ENCODE measurements around the gene LAMC3.

The LAMC3 gene

DNA sequence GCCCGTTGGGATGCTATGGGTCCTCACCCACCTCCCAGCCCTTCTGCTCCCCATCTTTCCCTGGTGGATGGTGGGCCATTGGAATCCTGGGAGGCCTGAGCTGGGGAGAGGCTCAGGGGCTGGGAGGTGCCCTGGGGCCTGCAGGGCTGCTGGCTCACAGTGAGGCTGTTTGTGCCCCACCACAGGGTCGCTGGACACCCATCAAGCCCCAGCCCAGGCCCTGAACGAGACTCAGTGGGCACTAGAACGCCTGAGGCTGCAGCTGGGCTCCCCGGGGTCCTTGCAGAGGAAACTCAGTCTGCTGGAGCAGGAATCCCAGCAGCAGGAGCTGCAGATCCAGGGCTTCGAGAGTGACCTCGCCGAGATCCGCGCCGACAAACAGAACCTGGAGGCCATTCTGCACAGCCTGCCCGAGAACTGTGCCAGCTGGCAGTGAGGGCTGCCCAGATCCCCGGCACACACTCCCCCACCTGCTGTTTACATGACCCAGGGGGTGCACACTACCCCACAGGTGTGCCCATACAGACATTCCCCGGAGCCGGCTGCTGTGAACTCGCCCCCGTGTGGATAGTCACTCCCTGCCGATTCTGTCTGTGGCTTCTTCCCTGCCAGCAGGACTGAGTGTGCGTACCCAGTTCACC lies 82.5 kb downstream of the LAMC3 start:
- TF ChIP-seq MYC (IDR thresholded peaks at IDR 0.05; ENCODE audit: low read depth, low read length) (no peak), POLR2A (IDR thresholded peaks at IDR 0.05; ENCODE audit: extremely low read depth, insufficient read length) (no peak)
- TF ChIP-seq, protein P1, sequence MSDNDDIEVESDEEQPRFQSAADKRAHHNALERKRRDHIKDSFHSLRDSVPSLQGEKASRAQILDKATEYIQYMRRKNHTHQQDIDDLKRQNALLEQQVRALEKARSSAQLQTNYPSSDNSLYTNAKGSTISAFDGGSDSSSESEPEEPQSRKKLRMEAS (IDR thresholded peaks at IDR 0.05; ENCODE audit: low read depth, low read length): no peak
- TF ChIP-seq, protein P2, sequence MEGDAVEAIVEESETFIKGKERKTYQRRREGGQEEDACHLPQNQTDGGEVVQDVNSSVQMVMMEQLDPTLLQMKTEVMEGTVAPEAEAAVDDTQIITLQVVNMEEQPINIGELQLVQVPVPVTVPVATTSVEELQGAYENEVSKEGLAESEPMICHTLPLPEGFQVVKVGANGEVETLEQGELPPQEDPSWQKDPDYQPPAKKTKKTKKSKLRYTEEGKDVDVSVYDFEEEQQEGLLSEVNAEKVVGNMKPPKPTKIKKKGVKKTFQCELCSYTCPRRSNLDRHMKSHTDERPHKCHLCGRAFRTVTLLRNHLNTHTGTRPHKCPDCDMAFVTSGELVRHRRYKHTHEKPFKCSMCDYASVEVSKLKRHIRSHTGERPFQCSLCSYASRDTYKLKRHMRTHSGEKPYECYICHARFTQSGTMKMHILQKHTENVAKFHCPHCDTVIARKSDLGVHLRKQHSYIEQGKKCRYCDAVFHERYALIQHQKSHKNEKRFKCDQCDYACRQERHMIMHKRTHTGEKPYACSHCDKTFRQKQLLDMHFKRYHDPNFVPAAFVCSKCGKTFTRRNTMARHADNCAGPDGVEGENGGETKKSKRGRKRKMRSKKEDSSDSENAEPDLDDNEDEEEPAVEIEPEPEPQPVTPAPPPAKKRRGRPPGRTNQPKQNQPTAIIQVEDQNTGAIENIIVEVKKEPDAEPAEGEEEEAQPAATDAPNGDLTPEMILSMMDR (IDR thresholded peaks at IDR 0.05; ENCODE audit: low read depth, low read length): no peak
- H3K4me3 ChIP-seq (ENCODE audit: low read depth, low read length): no peak overlapping the region
- no peak for DNase-seq (ENCODE audit: low read depth)

DNA sequence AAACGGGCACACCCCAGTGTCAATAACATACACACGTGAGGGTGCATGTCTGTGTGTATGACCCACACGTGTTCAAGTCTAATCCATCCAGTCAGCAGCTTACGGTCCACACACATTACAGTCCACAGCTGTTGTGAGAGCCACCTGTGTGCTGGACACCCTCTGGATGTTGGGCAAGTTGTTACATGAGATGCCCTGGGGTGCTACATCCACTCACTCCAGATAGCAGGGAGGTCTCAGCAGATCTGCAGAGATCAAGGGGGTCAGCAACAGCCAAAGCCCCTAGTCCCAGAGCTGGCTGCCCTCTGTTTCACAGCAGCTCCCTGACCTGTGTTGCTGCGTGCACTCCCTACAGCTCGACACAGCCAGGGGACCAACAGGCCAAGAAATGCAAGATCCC lies 83.1 kb downstream of the LAMC3 start:
- DNase-seq (ENCODE audit: low read depth): no peak

DNA sequence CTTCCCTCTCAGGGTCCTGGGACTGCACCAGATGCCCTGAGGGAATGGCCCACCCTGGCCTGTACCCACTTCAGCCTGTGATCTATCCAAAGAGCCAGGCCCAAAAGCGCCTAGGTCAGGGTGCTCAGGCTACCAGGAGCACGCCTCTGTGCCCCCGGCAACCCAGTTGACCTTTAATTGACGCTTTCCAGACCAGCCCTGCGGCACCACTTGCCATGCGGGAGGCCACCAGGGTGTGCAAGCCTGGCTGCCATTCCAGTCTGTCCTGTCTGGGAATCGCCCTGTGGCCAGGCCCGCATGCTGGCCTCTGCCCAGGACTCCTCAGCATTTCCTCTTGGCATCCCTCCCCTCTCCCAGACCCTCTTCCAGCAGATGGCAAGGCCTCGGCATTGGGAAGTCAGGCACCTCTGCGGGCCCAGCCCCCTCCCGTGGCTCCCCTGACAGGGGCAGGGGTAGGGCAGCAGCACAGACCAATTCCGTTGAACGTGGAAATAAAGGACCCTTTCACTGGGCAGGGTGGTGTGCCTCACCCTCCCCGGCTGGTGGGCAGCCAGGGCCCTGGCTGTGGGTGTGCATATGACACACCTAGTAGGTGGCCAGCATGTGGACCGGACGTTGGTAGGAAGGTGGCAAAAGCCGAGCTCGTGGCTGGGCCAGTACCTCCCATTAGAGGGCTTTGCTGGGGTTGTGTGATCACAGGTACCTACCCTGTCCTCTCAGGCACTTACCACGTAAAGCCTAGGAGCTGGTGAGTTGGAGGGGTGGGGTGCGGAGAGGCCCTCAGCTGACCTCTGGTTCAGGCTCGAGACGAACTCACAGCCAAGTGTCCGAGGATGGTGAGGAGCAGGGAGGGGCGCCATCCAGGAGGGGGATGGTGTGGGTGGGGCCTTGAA lies 83.8 kb downstream of the LAMC3 start:
- H3K4me3 ChIP-seq (ENCODE audit: low read depth, low read length): no peak overlapping the region
- DNase-seq (ENCODE audit: low read depth): no peak
- TF ChIP-seq, protein P2 (IDR thresholded peaks at IDR 0.05; ENCODE audit: low read depth, low read length): no peak
- TF ChIP-seq MYC (IDR thresholded peaks at IDR 0.05; ENCODE audit: low read depth, low read length) (no peak), POLR2A (IDR thresholded peaks at IDR 0.05; ENCODE audit: extremely low read depth, insufficient read length) (no peak)
- TF ChIP-seq, protein P1 (IDR thresholded peaks at IDR 0.05; ENCODE audit: low read depth, low read length): no peak

More for the DNA sequence above, 83.1 kb downstream of the LAMC3 start:
- no peak overlapping the region for H3K4me3 ChIP-seq (ENCODE audit: low read depth, low read length)
- TF ChIP-seq, protein P2 (IDR thresholded peaks at IDR 0.05; ENCODE audit: low read depth, low read length): no peak
- TF ChIP-seq POLR2A (IDR thresholded peaks at IDR 0.05; ENCODE audit: extremely low read depth, insufficient read length): no peak
- TF ChIP-seq, protein P1 (IDR thresholded peaks at IDR 0.05; ENCODE audit: low read depth, low read length): no peak
- no peak for TF ChIP-seq MYC (IDR thresholded peaks at IDR 0.05; ENCODE audit: low read depth, low read length)

DNA sequence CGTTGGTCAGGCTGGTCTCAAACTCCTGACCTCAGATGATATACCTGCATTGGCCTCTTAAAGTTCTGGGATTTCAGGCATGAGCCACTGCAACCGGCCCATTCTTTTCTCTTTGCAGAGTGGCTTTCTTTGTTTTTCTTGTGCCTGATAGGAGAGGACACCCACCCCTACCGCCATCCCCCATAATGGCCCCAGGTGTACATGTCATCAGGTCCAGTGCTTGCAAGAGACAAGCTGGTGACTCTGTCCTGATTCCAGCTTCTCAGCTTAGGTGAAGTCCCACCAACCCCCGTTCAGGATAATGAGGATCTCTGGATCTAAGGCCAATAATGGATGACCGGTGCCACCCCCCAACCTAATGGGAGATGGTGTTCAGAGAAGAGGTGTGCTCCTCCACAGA lies 85.0 kb downstream of the LAMC3 start:
- no peak for DNase-seq (ENCODE audit: low read depth)
- H3K4me3 ChIP-seq (ENCODE audit: low read depth, low read length): no peak overlapping the region
- no peak for TF ChIP-seq POLR2A (IDR thresholded peaks at IDR 0.05; ENCODE audit: extremely low read depth, insufficient read length)
- TF ChIP-seq, protein P1 (IDR thresholded peaks at IDR 0.05; ENCODE audit: low read depth, low read length): no peak
- TF ChIP-seq, protein P2 (IDR thresholded peaks at IDR 0.05; ENCODE audit: low read depth, low read length): no peak
- no peak for TF ChIP-seq MYC (IDR thresholded peaks at IDR 0.05; ENCODE audit: low read depth, low read length)

DNA sequence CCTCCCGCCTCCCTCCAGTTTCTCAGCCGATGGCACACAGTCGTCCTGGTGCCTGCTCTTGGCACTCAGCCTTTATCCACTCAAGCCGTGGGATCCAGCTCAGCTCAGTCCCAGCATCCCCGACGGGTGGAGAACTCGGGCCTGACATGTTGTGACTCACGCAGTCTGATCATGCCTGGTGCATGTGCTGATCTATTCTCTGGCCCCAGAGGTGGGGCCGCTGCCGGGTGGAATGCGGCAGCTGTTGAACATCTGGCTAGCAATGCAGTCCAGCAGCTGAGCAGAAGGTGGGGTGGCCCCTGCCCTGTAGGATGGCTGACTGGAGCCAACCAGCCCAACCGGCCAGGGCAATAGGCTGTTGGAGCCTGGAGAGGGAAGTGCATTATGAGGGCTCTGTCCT lies 85.6 kb downstream of the LAMC3 start:
- no peak overlapping the region for H3K4me3 ChIP-seq (ENCODE audit: low read depth, low read length)
- TF ChIP-seq, protein P1 (IDR thresholded peaks at IDR 0.05; ENCODE audit: low read depth, low read length): no peak
- TF ChIP-seq, protein P2 (IDR thresholded peaks at IDR 0.05; ENCODE audit: low read depth, low read length): no peak
- no peak for TF ChIP-seq POLR2A (IDR thresholded peaks at IDR 0.05; ENCODE audit: extremely low read depth, insufficient read length)
- no peak for TF ChIP-seq MYC (IDR thresholded peaks at IDR 0.05; ENCODE audit: low read depth, low read length)
- no peak for DNase-seq (ENCODE audit: low read depth)
